IPS-20b (cell line): ENCODE data around the gene SBNO2.

Experiments used
- H3K27ac ChIP-seq: one replicate; pipeline ENCODE4 v1.5.1; 2013; ENCODE audit warnings: low read length
- H3K27me3 ChIP-seq: 2 replicates; pipeline ENCODE4 v1.6.1; 2013; ENCODE audit warnings: mild to moderate bottlenecking, low read length, inconsistent platforms; ENCODE audit not compliant: insufficient read depth
- H3K36me3 ChIP-seq: 2 replicates; pipeline ENCODE4 v1.6.1; 2013; ENCODE audit warnings: low read depth, mild to moderate bottlenecking, inconsistent platforms, low read length, moderate library complexity; ENCODE audit not compliant: insufficient read depth
- H3K4me1 ChIP-seq: 2 replicates; pipeline ENCODE4 v1.6.1; 2013; ENCODE audit warnings: mild to moderate bottlenecking, control low read depth, inconsistent platforms, low read length, moderate library complexity; ENCODE audit not compliant: insufficient read depth
- H3K4me3 ChIP-seq: 2 replicates; pipeline ENCODE4 v1.5.1; 2013; ENCODE audit warnings: mild to moderate bottlenecking, low read length, inconsistent platforms
- H3K9ac ChIP-seq: 2 replicates; pipeline ENCODE4 v1.6.1; 2013; ENCODE audit warnings: low read depth, mild to moderate bottlenecking, inconsistent platforms, low read length, moderate library complexity
- H3K9me3 ChIP-seq: 2 replicates; pipeline ENCODE4 v1.6.1; 2013; ENCODE audit warnings: mild to moderate bottlenecking, low read depth, low read length, inconsistent platforms; ENCODE audit not compliant: insufficient read depth

Gene SBNO2

DNA sequence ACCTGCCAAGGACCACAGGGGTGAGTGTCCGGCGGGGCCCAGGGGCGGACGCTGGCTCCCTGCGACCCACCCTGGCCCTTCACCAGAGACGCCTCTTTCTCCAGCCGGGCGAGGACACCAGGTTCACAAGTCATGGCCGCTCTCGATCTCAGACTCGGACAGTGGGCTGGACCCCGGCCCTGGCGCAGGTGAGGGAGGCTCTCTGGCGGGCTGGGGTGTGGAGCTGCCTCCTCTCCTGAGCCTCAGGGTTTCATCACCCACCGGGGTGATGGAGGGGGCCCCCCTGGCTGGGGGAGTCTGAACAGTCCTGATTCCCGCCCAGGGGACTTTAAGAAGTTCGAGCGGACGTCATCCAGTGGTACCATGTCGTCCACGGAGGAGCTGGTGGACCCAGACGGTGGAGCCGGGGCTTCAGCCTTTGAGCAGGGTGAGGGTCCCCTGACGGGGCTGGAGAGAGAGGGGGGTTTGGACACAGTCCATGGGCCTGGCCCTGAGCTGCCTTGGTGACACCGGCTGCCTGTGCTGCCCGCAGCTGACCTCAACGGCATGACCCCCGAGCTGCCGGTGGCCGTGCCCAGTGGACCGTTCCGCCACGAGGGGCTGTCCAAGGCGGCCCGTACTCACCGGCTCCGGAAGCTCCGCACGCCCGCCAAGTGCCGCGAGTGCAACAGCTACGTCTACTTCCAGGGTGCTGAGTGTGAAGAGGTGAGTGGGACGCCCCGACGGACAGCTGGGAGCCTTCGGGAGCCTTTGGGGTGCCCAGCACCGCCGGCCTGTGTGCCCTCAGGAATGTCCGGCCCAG is 93.5 kb downstream of the SBNO2 start:
- Histone ChIP-seq H3K4me3 (no peak overlapping the region), H3K4me1 (no peaks in the 10 kb centered on the region), H3K9ac (no peak overlapping the region), H3K27ac (no peak overlapping the region), H3K27me3 (no peaks in the 10 kb centered on the region), H3K9me3 (no peaks in the 10 kb centered on the region), H3K36me3 (peaks cover 33% of the 10 kb centered on the region)

DNA sequence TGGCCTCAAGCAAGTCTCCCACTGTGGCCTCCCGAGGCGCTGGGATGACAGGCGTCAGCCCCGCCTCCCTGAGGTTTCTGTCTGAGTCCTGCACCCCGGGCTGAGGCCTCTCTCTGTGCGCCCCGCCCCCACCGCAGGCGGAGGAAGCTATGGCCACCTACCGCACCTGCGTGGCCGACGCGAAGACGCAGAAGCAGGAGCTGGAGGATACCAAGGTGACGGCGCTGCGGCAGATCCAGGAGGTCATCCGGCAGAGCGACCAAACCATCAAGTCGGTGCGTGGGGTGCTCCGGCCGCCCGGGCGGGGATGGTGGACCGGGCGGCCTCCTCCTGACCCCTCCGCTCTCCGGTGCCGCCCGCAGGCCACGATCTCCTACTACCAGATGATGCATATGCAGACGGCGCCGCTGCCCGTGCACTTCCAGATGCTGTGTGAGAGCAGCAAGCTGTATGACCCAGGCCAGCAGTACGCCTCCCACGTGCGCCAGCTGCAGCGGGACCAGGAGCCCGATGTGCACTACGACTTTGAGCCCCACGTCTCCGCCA is 94.4 kb downstream of the SBNO2 start:
- no peak overlapping the region for H3K27ac ChIP-seq
- H3K9me3 ChIP-seq = no peaks in the 10 kb centered on the region
- no peak overlapping the region for H3K4me3 ChIP-seq
- no peaks in the 10 kb centered on the region for H3K4me1 ChIP-seq
- H3K27me3 ChIP-seq = no peaks in the 10 kb centered on the region
- H3K36me3 ChIP-seq = peaks cover 26% of the 10 kb centered on the region
- no peak overlapping the region for H3K9ac ChIP-seq

DNA sequence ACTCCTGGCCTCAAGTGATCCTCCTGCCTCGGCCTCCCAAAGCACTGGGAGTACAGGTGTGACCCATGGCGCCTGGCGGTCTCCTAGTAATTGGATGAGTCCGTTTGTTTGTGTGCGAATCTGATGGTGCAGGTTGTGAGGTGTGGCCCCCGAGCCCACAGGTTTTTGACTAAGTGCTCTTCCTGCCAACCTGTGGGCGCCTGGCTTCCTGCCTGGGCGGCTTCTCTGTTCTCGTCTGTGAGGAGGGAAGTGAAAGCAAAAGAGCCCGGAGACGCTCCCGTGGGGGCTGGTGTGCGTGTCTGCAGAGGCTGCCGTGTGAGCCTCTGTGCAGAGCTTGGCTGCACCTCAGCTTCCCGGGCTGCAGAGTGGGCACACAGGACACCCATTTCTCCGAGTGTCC is 97.1 kb downstream of the SBNO2 start:
- H3K36me3 ChIP-seq = peaks cover 8% of the 10 kb centered on the region
- no peaks in the 10 kb centered on the region for H3K4me1 ChIP-seq
- H3K9me3 ChIP-seq = no peaks in the 10 kb centered on the region
- no peak overlapping the region for H3K9ac ChIP-seq
- peaks cover 6% of the 10 kb centered on the region; the same call in 1 of the 2 replicates for H3K27me3 ChIP-seq
- no peak overlapping the region for H3K27ac ChIP-seq
- no peak overlapping the region for H3K4me3 ChIP-seq

DNA sequence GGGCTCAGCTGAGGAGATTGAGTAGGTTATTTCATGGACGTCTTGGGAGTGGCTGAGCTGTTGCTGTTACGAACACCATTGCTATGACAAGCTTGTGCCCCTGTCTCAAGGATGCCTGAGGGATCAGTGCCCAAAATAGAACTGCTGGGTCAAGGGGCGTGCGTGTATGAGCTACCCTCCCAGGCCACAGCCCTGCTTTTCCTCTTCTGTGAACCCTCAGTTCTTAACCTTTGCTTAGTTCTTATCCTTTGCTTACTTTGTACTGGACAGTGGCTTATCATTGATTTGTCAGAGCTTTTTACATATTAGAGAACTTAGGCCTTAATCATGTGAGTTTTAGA is 98.1 kb downstream of the SBNO2 start:
- Histone ChIP-seq H3K27ac (no peak overlapping the region), H3K27me3 (peaks cover 13% of the 10 kb centered on the region; the same call in 1 of the 2 replicates), H3K9me3 (no peaks in the 10 kb centered on the region), H3K4me1 (no peaks in the 10 kb centered on the region), H3K36me3 (peaks cover 8% of the 10 kb centered on the region), H3K9ac (no peak overlapping the region), H3K4me3 (no peak overlapping the region)

DNA sequence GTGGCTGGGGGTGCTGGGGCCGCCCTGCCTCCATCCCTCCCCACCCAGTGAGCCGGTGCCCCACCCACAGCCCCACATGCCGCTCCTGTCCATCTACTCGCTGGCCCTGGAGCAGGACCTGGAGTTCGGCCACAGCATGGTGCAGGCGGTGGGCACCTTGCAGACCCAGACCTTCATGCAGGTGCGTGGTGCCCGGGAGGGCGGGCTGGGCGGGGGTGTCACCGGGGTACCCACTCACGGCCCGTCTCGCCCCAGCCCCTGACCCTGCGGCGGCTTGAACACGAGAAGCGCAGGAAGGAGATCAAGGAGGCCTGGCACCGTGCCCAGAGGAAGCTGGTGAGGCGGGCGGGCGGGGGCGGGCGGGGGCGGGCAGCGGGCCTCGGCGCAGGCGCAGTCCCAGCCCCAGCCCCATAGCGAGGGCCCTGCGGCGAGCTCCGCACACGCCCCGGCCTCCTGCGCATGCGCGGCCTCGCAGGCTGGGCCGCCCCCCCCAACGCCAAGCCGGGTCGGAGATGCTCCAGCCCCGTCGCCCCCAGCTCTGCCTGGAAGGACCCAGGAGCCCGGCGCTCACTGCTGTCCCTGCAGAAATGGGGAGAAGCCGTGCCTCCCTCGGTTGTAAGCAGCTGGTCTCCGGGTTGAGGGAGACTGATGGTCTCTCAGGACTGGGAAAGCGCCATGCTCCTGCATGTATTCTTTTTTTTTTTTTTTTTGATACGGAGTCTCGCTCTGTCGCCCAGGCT is 99.4 kb downstream of the SBNO2 start:
- Histone ChIP-seq H3K27ac (no peak overlapping the region), H3K27me3 (peaks cover 24% of the 10 kb centered on the region), H3K9ac (no peak overlapping the region), H3K4me1 (no peaks in the 10 kb centered on the region), H3K36me3 (peaks cover 8% of the 10 kb centered on the region), H3K4me3 (no peak overlapping the region), H3K9me3 (no peaks in the 10 kb centered on the region)

DNA sequence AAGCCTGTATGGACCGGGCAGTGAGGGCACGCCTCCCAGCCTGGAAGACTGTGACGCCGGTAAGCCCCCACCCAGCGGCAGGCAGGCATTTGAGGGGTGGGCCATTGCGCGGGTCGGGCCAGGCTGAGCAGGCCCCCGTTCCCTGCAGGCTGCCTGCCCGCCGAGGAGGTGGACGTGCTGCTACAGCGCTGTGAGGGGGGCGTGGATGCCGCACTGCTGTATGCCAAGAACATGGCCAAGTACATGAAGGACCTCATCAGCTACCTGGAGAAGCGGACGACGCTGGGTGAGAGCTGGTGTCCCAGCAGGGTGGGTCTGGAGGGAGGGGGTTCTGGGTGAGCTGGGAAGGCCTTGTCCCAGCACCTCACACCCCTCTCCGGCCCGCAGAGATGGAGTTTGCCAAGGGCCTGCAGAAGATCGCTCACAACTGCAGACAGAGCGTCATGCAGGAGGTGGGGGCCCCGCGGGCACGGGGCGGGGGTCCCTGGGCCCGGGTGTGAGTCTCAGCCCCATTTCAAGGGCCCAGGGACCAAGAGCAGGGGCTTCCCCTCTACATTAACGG is 100.0 kb downstream of the SBNO2 start:
- H3K27ac ChIP-seq = no peak overlapping the region
- no peaks in the 10 kb centered on the region for H3K4me1 ChIP-seq
- H3K9me3 ChIP-seq = no peaks in the 10 kb centered on the region
- no peak overlapping the region for H3K9ac ChIP-seq
- H3K36me3 ChIP-seq = peaks cover 8% of the 10 kb centered on the region
- H3K27me3 ChIP-seq = peaks cover 31% of the 10 kb centered on the region
- no peak overlapping the region for H3K4me3 ChIP-seq

DNA sequence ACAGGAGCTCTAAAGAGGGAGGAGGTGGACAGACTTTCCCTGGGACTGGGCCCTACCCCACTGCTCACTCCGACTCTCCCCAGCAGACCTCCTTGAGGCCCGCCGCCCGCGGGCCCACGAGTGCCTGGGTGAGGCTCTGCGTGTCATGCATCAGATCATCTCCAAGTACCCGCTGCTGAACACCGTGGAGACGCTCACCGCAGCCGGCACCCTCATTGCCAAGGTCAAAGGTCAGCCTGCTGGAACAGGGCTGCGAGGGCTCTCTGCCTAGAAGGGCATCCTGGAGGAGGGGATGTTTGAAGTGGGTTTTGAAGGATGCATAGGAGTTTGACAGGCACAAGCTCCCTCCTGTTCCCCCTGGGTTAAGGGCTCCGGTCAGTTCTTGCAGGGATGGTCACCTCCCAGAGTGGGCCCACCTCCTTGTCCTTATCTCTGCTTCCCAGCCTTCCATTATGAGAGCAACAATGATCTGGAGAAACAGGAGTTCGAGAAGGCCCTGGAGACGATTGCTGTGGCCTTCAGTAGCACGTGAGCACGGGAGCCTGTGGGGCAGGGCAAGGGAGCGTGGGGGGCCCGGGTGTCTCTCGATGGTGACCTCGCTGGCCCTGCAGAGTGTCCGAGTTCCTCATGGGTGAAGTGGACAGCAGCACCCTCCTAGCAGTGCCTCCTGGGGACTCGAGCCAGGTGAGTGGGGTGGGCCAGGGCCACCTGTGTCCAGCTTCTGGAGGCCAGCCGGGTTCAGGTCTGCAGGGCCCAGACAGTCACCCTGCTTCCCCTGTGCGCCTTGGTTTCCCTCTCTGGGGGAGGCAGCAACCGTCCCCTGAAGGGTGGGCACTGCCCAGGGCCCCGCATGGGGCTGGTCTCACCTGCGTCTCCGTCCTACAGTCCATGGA is 100.8 kb downstream of the SBNO2 start:
- Histone ChIP-seq H3K4me3 (no peak overlapping the region), H3K9ac (no peak overlapping the region), H3K27me3 (peaks cover 38% of the 10 kb centered on the region), H3K27ac (no peak overlapping the region), H3K36me3 (peaks cover 8% of the 10 kb centered on the region), H3K9me3 (no peaks in the 10 kb centered on the region), H3K4me1 (no peaks in the 10 kb centered on the region)

DNA sequence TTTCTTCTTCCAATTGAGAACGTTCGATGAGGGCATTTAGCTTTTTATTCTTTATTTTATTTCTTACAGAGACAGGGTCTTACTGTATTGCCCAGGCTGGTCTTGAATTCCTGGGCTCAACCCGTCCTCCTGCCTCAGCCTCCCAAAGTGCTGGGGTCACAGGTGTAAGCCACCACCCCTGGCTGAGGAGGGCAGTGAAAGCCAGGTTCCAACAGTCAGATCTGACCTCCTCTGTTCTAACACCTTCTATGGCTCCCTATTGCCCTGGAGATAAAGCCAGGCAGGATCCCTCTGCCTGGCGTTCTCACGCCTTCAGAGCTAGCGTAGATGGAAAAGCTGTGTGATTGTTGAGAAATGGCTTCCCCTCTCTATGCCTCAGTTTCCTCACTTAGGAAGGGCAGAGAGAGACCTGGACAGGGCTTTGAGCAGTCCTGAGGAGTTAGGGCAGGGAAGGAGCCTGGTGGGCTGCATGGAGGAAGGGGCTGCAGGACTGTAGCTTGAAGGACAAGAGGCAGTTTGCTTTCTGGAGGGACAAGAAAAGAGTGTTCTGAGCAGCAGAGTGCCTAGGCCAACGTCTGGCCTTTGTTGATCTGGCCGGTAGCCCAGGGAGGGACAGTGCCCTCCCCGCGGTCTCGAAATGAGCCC is 101.6 kb downstream of the SBNO2 start:
- Histone ChIP-seq H3K36me3 (peaks cover 8% of the 10 kb centered on the region), H3K27ac (no peak overlapping the region), H3K27me3 (peaks cover 45% of the 10 kb centered on the region), H3K4me3 (no peak overlapping the region), H3K4me1 (no peaks in the 10 kb centered on the region), H3K9me3 (no peaks in the 10 kb centered on the region), H3K9ac (no peak overlapping the region)

DNA sequence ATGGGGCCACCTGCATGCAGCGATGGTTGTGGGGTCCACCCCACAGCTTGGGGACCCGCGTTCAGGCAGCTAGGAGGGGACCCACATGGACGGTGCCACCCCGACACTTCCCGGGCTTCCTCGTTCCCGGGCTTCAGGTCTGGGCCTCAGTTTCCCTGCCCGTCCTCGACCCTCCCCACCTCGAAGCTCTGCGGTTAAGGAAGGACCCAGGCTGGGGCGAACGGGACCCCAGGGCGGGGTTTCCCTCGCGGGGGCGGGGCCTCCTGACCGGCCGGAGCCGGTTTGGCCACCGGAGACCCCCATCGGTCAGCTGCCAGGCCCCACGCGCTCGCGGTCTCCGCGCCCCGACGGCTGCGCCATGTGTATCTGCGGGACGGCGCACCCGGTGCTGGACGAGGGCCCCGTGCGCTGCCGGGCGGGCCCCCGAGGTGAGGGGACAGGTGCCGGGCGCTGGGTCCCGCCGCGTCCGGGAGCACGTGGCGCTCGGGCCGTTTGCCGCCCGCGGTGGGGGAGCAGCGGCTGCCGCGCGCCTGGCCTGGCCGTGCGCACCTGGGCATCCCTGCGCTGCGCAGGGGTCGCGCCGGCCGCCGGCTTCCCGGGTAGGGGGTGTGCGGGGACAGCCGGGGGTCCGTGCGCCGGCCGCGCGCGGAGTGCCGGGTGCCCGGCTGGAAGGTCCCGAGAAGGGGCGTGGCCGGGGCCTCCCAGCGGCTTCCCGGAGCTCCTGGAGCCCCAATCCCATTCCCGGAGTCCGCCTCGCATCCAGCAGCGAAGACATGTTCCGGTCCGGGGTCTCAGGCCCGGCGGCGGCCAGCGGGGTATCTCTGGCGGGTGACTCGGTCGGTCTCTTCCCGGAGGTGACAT is 102.9 kb downstream of the SBNO2 start:
- Histone ChIP-seq H3K4me1 (no peaks in the 10 kb centered on the region), H3K4me3 (peak overlapping the region; percentile 62), H3K36me3 (peaks cover 8% of the 10 kb centered on the region), H3K27ac (no peak overlapping the region), H3K9me3 (no peaks in the 10 kb centered on the region), H3K9ac (peak overlapping the region; percentile 17; the same call in 1 of the 2 replicates), H3K27me3 (peaks cover 58% of the 10 kb centered on the region)

DNA sequence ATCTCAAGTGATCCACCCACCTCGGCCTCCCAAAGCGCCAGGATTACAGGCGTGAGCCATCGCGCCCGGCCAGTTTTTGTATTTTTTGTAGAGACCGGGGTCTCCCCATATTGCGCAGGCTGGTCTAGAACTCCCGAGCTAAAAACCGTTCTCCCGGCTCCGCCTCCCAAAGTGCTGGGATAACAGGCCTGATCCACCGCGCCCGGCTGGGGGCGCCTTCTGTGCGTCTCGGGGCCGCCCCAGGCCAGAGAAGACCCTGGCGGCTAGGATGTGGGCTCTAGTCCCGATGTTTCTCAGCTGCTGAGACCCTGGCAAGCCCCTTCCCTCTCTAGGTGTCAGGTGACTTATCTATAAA is 103.5 kb downstream of the SBNO2 start:
- H3K27ac ChIP-seq = no peak overlapping the region
- H3K9ac ChIP-seq = no peak overlapping the region; the same call in 1 of the 2 replicates
- peak overlapping the region; percentile 62 for H3K4me3 ChIP-seq
- peaks cover 64% of the 10 kb centered on the region for H3K27me3 ChIP-seq
- no peaks in the 10 kb centered on the region for H3K9me3 ChIP-seq
- H3K4me1 ChIP-seq = no peaks in the 10 kb centered on the region
- H3K36me3 ChIP-seq = peaks cover 2% of the 10 kb centered on the region
